ENCODE data around the gene KRT6A.

The KRT6A gene

DNA sequence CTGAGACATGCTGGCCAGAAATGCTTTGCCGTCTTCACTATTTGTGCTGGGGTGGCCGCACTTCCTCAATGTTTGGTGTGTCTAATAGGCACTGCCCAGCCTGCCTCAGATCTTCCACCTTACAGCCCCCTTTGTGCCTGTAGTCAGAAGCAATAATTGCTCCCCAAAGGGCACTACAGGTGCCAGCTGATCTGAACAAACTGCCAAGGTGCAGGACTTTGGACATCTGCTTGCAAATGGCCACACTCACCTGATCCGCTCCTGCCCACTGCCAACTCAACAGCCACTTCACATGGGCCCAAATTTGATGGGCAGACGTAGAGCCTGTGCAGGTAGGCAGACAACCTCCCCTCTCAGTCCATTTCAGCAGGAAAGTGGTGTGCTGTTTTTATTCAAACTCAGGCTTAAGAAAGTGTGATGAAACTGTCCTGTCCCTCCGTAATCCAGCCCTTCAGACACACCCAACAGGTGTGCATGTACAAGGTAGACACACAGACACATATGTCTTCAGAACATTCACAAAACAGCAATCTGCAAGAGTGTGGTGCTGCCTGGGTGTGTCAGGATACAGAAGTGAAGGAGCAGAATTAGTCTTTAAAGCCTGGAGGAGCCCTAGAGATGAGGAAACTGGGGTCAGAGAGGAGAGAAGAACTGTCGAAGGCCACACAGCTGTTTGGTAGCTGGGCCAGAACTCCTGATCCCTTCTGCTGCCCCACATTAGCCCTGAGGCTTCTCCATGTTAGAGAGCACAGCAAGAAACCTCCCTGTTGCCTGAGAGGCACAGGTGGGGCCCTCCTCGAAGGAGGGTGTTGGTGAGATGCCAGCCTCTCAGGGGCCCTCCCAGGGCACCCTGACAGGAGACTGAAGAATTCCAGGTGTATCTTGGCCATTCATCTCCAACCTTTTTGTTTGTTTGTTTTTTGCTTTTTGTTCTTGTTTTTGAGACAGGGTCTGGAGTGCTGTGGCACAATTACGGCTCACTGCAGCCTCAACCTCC, 54.5 kb downstream of the KRT6A start:
- in situ Hi-C loops (cut with MboI; ENCODE audit: low sequenced_read_pairs) = no loop called here
- DNase-seq (ENCODE audit: low spot score in 2 of 2) = no peak
- H3K4me1 ChIP-seq = no peaks in the 10 kb centered on the region
- H3K4me3 ChIP-seq = no peak overlapping the region
- H3K9me3 ChIP-seq = no peaks in the 10 kb centered on the region
- H3K27me3 ChIP-seq (ENCODE audit: low read depth) = peaks cover 2% of the 10 kb centered on the region; the same call in 1 of the 2 replicates
- H3K36me3 ChIP-seq (replicated peaks) = no peaks in the 10 kb centered on the region

DNA sequence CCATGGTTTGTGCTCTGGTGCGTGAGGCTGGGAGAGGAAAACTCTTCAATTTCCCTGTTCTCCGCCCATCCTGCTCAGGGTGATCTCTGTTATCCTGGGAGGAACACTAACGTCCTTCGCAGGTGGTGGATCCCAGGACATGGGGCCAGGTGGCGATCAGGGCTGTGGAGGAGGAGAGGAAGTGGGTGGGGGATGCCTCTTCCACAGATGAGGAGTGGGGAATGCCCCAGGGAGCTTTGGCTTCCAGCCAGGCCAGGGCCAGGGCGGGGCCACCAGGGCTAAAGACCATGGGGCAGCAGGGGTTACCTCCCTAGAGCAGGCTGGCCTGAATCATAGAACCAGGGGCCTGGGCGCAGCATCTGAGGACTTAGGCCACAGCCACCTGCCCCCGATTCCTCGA, 55.5 kb downstream of the KRT6A start:
- Histone ChIP-seq H3K4me3 (no peak overlapping the region), H3K9me3 (no peaks in the 10 kb centered on the region), H3K4me1 (no peaks in the 10 kb centered on the region), H3K27me3 (ENCODE audit: low read depth) (no peaks in the 10 kb centered on the region; the same call in 1 of the 2 replicates), H3K36me3 (replicated peaks) (no peaks in the 10 kb centered on the region)
- in situ Hi-C loops (cut with MboI; ENCODE audit: low sequenced_read_pairs) = no loop called here
- DNase-seq (ENCODE audit: low spot score in 2 of 2) = no peak

Data from HAP-1 (cell line).